MCF 10A (cell line): ENCODE data around the gene IL15RA. TPM values are rescaled to one million over a fixed set of nuclear protein-coding genes. Genes with fewer than 3 reads are reported as not detected.

ENCODE experiments used
- BruUV-seq: library from RNA; stranded (reverse); fragments of 400-500 nt; replicated peaks from 2 replicates; lab custom pipeline; 2021; lab: Mats Ljungman, UMichigan
- CTCF ChIA-PET: fragments of 300-600 bp; sonication (Branson Sonifier 250); formaldehyde crosslinking; extraction: SDS; loops from one replicate; lab custom pipeline; 2021; ENCODE audit warnings: antibody characterized with exemption, inconsistent platforms; lab: Yijun Ruan, JAX
- POLR2A ChIA-PET: fragments of 300-600, 350-650 bp; sonication (Branson Sonifier 250); formaldehyde crosslinking; extraction: SDS; loops from one replicate; lab custom pipeline; 2020; ENCODE audit warnings: antibody characterized with exemption, inconsistent platforms; lab: Yijun Ruan, JAX
- DNase-seq: peaks from one replicate; pipeline ENCODE4 v3.0.0-alpha.2; 2018; ENCODE audit not compliant: unreplicated experiment
- H3K27ac Mint-ChIP-seq: one replicate; pipeline ENCODE4 v1.8.0; 2022; ENCODE audit warnings: mild to moderate bottlenecking, low read depth, mixed read lengths; ENCODE audit not compliant: unreplicated experiment
- H3K27me3 Mint-ChIP-seq: one replicate; pipeline ENCODE4 v1.8.0; 2022; ENCODE audit warnings: mixed read lengths; ENCODE audit not compliant: insufficient read depth, unreplicated experiment
- H3K36me3 Mint-ChIP-seq: one replicate; pipeline ENCODE4 v1.8.0; 2022; ENCODE audit warnings: mild to moderate bottlenecking, moderate library complexity, mixed read lengths; ENCODE audit not compliant: insufficient read depth, unreplicated experiment
- H3K4me1 Mint-ChIP-seq: one replicate; pipeline ENCODE4 v1.8.0; 2022; ENCODE audit warnings: mixed read lengths; ENCODE audit not compliant: insufficient read depth, unreplicated experiment
- H3K4me3 Mint-ChIP-seq: one replicate; pipeline ENCODE4 v1.8.0; 2022; ENCODE audit warnings: mild to moderate bottlenecking, moderate library complexity, mixed read lengths; ENCODE audit not compliant: unreplicated experiment
- H3K9me3 Mint-ChIP-seq: one replicate; pipeline ENCODE4 v1.8.0; 2022; ENCODE audit warnings: mixed read lengths; ENCODE audit not compliant: unreplicated experiment
- CTCF ChIP-seq: fragments of 200-600 bp; IDR thresholded peaks from one replicate; pipeline ENCODE4 v1.8.0; 2022; ENCODE audit warnings: antibody characterized with exemption, mild to moderate bottlenecking; ENCODE audit not compliant: unreplicated experiment
- intact Hi-C: fragments of 100-400 bp; cut with micrococcal nuclease; formaldehyde crosslinking; loops from 2 replicates; pipeline ENCODE4 v1.14.1; 2022
- total RNA-seq: library from RNA; stranded (reverse); gene quantifications from 2 replicates; pipeline ENCODE4 v1.2.3, GENCODE V29; 2022

Gene IL15RA
- total RNA-seq, 1 experiment from 2014 or later = 6.0 TPM

GRCh38 chr10:6013413-6014192, 36.3 kb upstream of the IL15RA start:
- Mint-ChIP-seq H3K4me1 (no peaks in the 10 kb centered on the region), H3K36me3 (no peaks in the 10 kb centered on the region)
- intact Hi-C loops = loop anchor here (1.0 to 5.0 kb wide), 2 partner anchors 74 to 393 kb away; partner anchors contain the start of gene RBM17

GRCh38 chr10:6012121-6012905, 35.0 kb upstream of the IL15RA start:
- CTCF ChIA-PET = interaction anchor here (0.6 to 2.8 kb wide), 4 partner anchors 25 to 64 kb away, joined by 3 to 20 read pairs (median 10); no protein-coding TSS in a partner anchor
- no peaks in the 10 kb centered on the region for H3K4me1 Mint-ChIP-seq
- POLR2A ChIA-PET = no interaction called here

More at GRCh38 chr10:6013413-6014192, 36.3 kb upstream of the IL15RA start:
- Mint-ChIP-seq H3K27me3 (peaks cover 4% of the 10 kb centered on the region), H3K27ac (no peak overlapping the region), H3K9me3 (peaks cover 1% of the 10 kb centered on the region), H3K4me3 (no peak overlapping the region)
- DNase-seq = no peak
- CTCF ChIA-PET = interaction anchor here (0.6 to 2.8 kb wide), 17 partner anchors 12 to 617 kb away, joined by 3 to 20 read pairs (median 4); no protein-coding TSS in a partner anchor
- TF ChIP-seq CTCF = no peak
- POLR2A ChIA-PET = interaction anchor here (0.6 to 1.3 kb wide), 5 partner anchors 25 to 73 kb away, joined by 3 to 4 read pairs (median 3); no protein-coding TSS in a partner anchor
- BruUV-seq = no TSS peak

GRCh38 chr10:6011558-6011957, 34.2 kb upstream of the IL15RA start:
- Mint-ChIP-seq H3K4me3 (no peak overlapping the region), H3K27ac (no peak overlapping the region), H3K9me3 (no peaks in the 10 kb centered on the region), H3K27me3 (peaks cover 8% of the 10 kb centered on the region), H3K36me3 (no peaks in the 10 kb centered on the region), H3K4me1 (no peaks in the 10 kb centered on the region)
- no peak for TF ChIP-seq CTCF
- intact Hi-C loops = loop anchor here (5.0 kb wide), 1 partner anchor 76 kb away; the partner anchor contains the start of gene RBM17
- DNase-seq = no peak
- ChIA-PET CTCF (interaction anchor here (0.6 kb wide), 1 partner anchor 53 kb away, joined by 4 read pairs; no protein-coding TSS in a partner anchor), POLR2A (interaction anchor here (0.6 kb wide), 1 partner anchor 123 kb away, joined by 3 read pairs; no protein-coding TSS in a partner anchor)
- BruUV-seq = no TSS peak

More at GRCh38 chr10:6012121-6012905, 35.0 kb upstream of the IL15RA start:
- BruUV-seq = no TSS peak
- no peaks in the 10 kb centered on the region for H3K36me3 Mint-ChIP-seq
- H3K27ac Mint-ChIP-seq = no peak overlapping the region
- no peaks in the 10 kb centered on the region for H3K9me3 Mint-ChIP-seq
- no peak overlapping the region for H3K4me3 Mint-ChIP-seq
- TF ChIP-seq CTCF = no peak
- peaks cover under 1% of the 10 kb centered on the region for H3K27me3 Mint-ChIP-seq
- no peak for DNase-seq
- intact Hi-C loops = loop anchor here (5.0 kb wide), 1 partner anchor 75 kb away; the partner anchor contains the start of gene RBM17
